Stimulated activated naive CD8-positive, alpha-beta T cell treated with anti-CD3 and anti-CD28 coated beads, Interleukin-15, Interleukin-2, amounts not matched to agents 100 U/mL and 50 U/mL, for 24 hours (primary cell): Measurements from ENCODE around the gene HTR5A.
A peak's percentile ranks its signal among the peaks of the same experiment; 100 is the strongest.

Source experiments
- ATAC-seq: fragments of 150-1000 bp; cut with Tn5 transposase; one replicate; pipeline ENCODE4 v1.10.0; 2021
- DNase-seq: peaks from one replicate; pipeline ENCODE4 v3.0.0; 2021

Gene HTR5A

DNA sequence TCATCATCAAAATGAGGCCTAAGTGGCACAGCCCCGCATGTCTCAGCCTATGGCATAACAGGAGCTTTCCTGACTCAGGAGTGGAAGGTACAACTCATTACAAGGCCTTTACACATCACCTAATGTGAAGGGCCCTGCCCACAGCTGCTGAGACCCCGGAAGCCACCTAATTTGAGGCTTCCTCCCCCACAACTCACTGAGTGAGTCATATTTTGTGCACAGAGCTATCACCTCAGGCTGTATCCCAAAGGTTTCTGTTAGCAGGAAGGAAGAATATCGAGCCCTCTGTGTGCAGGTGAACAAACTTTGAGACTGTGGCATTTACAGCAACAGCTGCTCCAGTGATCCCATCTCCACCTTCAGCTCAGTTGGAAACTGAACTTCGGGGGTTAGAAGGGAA, 20.6 kb downstream of the HTR5A start:
- DNase-seq (peak; percentile 40), ATAC-seq (peak; percentile 98)

GRCh38 chr7:155093596-155093995, 23.5 kb downstream of the HTR5A start:
- DNase-seq (no peak), ATAC-seq (no peak)

DNA sequence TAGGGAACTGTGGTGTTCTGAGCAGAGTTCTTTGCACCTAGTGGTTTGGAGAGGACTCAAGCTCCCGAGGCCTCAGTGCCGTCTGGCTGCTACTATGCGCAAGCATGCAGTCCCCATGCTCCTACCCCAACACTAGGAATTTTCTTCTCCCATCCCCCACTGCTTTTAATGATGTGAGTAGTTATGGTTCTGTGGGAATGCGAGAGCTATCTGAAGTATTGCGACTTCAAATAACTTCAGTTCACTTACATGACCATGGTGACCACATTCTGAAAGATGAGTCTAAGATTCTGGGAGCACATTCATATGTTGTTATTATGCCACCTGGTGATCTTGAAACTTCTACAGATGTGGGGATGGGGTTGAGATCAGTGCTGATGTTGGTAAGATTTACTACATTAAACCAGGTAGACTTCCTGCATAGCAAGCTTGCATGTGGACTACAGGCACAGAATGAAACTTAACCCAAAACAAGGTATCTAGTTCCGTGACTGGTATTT, 24.6 kb downstream of the HTR5A start:
- ATAC-seq (no peak), DNase-seq (no peak)

- ATAC-seq (no peak), DNase-seq (no peak)
Measured at GRCh38 chr7:155097338-155097737, 27.2 kb downstream of the HTR5A start.

GRCh38 chr7:155103839-155104238, 33.7 kb downstream of the HTR5A start:
- DNase-seq, result no peak
- no peak for ATAC-seq

GRCh38 chr7:155104913-155105312, 34.8 kb downstream of the HTR5A start:
- no peak for DNase-seq
- ATAC-seq, result no peak

DNA sequence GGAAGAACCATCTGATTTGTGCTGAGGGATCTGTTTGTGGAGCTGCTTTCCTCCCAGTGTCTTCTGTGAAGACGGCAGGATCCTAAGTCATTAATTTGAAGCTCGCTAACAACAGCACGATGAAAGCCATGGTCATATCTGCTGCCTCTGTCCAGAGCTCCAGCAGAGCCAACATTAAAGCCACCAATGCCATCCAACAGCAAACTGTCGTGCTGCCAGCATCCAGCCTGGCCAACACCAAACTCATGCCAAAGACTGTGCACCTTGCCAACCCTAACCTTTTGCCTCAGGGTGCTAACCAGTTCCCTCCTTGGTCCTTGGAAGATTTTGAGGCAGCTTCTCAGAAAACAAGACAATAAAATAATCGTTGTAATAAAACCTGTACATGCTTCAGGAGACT, 36.2 kb downstream of the HTR5A start:
- ATAC-seq (no peak), DNase-seq (no peak)

- ATAC-seq, result no peak
- DNase-seq, result no peak
Measured at GRCh38 chr7:155107126-155107525, 37.0 kb downstream of the HTR5A start.

- ATAC-seq, result no peak
Measured at GRCh38 chr7:155108144-155108901, 38.2 kb downstream of the HTR5A start.

GRCh38 chr7:155109121-155109520, 39.0 kb downstream of the HTR5A start:
- no peak for ATAC-seq
- no peak for DNase-seq

More at GRCh38 chr7:155108144-155108901, 38.2 kb downstream of the HTR5A start:
- DNase-seq, result no peak

GRCh38 chr7:155115288-155115687, 45.2 kb downstream of the HTR5A start:
- DNase-seq, result no peak
- ATAC-seq, result no peak

DNA sequence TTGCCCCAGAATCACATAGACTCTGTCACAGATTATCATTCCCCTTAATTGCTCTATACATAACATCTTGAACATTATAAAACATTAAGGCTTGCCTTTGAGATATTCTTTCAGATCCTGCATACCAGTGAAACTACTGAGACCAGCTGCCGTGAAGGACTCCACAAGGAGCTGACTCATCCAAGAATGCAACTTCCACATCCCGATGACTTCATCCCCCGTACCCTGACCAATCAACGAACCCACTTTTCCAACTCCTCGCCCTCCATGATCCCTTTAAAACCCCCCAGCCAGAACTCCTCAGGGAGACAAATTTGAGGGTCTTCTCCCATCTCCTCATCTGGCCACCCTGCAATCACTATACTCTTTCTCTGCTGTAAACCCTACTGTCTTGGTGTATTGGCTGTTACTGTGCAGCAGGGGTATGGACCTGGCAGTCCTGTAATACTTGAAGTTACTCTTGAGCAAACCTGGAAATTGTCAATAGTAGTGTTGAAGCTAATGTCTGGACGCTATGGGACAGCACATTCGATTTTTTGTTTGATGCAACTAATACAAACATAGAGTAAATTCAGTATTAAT, 49.8 kb downstream of the HTR5A start:
- no peak for DNase-seq
- ATAC-seq, result no peak

- ATAC-seq (no peak), DNase-seq (no peak)
Measured at GRCh38 chr7:155120460-155120859, 50.3 kb downstream of the HTR5A start.

DNA sequence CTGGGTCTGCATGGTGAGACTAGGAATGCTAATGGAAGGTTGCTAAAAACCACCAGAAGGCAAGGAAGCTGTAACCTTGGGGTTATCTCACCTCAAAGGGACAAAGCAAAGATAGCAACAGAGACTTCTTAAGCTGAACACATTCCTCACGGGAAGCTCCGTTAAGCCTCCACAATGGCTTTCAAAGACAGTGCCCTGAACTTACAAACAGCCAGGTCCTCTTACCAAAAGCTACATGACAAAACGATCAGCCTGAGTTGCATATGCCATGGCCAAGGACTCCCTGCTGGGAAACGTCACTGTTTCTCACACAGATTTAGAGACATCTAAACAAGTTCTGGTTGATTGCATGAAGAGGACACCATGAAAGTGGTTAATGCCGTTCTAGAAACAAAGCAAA, 52.7 kb downstream of the HTR5A start:
- no peak for DNase-seq
- no peak for ATAC-seq

- ATAC-seq, result no peak
- no peak for DNase-seq
Measured at GRCh38 chr7:155123413-155123812, 53.3 kb downstream of the HTR5A start.

- DNase-seq (no peak), ATAC-seq (no peak)
Measured at GRCh38 chr7:155124706-155125105, 54.6 kb downstream of the HTR5A start.

GRCh38 chr7:155129186-155129585, 59.1 kb downstream of the HTR5A start:
- no peak for DNase-seq
- no peak for ATAC-seq

GRCh38 chr7:155129789-155130188, 59.7 kb downstream of the HTR5A start:
- ATAC-seq (no peak), DNase-seq (no peak)

DNA sequence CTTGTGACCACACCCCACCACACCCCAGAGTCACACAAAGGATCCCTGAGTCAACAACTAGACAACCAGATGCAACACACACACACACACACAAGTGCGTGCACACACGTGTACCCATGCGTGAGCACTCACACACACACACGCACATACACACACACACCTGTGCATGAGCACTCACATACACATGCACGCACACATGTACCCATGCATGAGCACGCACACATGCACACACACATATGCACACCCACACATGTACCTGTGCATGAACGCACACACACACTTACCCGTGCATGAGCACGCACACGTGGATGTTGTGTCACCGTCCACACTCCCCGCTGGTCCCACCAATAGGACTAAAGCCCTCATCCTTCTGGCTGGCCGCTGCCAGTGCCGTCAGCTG, 60.4 kb downstream of the HTR5A start:
- no peak for ATAC-seq
- DNase-seq, result no peak

DNA sequence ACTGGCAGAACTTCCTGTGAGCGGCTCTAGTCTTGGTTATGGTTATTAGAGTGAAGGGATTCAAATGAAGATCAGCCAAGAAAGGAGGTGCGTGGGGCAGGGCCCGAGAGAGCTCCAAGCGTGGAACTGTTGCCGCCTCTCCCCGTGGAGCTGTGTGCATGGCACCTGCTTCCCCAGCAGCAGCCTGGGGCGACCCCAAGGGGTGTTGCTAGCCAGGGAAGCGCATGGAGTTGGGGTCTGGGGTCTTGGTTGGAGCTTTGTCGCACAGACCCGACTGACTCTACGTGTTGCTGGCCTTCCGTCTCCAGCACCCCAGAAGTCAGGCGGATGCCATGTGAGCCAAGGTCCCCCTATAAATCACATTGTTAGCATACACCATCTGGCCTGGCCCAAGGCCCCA, 61.0 kb downstream of the HTR5A start:
- ATAC-seq (no peak), DNase-seq (no peak)

DNA sequence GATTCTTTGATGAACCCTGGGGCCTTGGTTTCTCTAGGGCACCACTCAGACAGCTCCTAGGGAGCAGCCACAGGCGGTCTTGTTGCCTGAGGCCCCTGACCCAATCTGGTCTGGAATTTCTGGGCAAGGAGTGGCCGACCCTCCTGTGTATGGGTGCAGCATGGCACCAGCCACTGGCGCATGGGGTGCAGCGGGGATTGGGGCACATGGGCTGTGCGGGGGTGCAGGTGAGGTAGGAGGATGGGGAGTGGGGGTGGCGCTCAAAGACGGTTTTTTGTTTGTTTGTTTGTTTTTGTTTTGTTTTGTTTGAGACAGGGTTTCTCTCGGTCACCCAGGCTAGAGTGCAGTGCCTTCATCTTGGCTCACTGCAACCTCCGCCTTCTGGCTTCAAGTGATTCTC, 62.3 kb downstream of the HTR5A start:
- ATAC-seq (no peak), DNase-seq (no peak)

- ATAC-seq (no peak), DNase-seq (no peak)
Measured at GRCh38 chr7:155136619-155137243, 66.6 kb downstream of the HTR5A start.
